SK-N-MC (cell line): ENCODE measurements around the gene LUM.

Experiments
- EZH2 ChIP-seq: fragments of 200-600 bp; sonication (generic); IDR thresholded peaks from one replicate; pipeline ENCODE4 v1.6.1; 2017; ENCODE audit warnings: antibody characterized with exemption
- POLR2AphosphoS5 ChIP-seq: IDR thresholded peaks from 2 replicates; pipeline ENCODE4 v1.6.1; 2012; ENCODE audit warnings: mild to moderate bottlenecking, low read depth, low read length, borderline replicate concordance

DNA sequence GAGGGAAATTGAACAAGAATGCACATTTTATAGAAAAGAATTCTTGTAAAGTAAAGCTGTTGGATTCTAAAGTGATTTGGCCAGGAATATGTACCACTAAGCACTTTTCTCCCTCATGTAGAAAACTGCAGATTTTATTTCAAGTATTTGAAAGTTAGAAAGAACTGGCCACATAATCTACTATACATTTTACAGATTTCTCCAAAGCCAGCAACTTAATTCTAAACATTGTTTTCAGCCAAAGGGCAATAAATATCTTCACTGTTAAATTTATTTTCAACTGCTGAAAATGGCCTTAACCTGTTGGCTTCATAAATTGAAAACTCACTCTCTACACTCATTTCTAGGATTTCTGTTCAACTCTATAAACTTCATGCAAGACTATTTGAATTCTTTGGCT, 37.9 kb downstream of the LUM start:
- TF ChIP-seq POLR2AphosphoS5 (no peak), EZH2 (no peak)
